IPS-NIHi7 (cell line): ENCODE results near the gene ZC3HAV1L.
"Not testable (repeated sequence)": the region's sequence is repeated elsewhere in the genome, so short reads cannot be mapped to it uniquely, and the experiment has no call there.

Source experiments
- DNase-seq: peaks from one replicate; pipeline ENCODE4 v3.0.0; 2012; ENCODE audit warnings: mixed read lengths; ENCODE audit errors: extremely low spot score

Gene ZC3HAV1L

DNA sequence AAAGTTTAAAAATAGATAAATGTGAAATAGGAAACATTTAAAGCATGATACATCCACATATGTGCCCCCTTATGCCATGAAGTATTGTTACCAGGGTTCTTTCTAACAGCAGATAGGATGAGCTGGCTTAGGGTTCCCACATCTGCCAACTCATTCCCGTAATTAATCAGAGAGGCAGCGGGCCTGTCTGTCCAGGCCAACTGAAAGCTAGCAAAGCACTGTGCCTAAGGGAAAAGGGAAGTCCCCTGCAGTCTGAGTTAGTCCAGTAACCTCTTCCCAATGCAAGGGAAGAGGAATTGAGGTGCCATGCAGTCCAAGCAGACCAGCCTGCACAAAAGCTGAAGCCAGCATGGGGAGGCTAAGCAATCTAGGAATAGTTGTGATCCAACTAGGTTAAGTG lies 18.3 kb upstream of the ZC3HAV1L start:
- DNase-seq: no peak

DNA sequence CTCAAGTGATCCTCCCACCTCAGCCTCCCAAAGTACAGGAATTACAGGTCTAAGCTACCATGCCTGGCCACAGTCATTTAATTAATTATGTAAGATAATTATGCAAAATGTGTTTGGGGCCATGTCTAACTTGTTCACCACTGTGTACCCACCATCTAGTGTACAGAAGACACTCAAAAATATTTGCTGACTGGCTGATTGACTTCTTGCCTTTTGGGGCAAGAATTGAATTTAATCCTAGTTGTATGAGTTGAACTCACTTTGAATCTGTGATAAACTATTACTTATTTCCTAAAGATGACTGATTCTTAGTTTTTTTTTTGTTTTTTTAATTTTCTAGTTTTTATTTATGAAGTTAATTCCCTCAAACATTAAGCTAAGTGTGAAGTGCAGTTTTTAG lies 15.8 kb upstream of the ZC3HAV1L start:
- no peak for DNase-seq

DNA sequence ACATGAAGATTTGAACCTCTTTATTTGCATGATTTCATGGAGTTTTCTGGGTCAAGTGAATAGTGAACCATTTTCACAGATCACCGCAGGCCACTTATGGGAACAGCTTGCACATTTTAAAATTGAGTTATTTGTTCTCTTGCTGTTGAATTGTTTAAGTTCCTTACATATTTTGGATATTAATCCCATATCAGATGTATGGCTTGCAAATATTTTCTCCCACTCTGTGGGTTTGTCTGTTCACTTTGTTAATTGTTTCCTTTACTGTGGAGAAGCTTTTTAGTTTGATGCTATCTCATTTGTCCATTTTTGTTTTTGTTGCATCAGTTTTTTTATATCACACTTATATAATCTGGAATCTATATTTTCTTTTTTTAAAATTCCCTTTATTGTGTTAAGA lies 14.1 kb upstream of the ZC3HAV1L start:
- no peak for DNase-seq

DNA sequence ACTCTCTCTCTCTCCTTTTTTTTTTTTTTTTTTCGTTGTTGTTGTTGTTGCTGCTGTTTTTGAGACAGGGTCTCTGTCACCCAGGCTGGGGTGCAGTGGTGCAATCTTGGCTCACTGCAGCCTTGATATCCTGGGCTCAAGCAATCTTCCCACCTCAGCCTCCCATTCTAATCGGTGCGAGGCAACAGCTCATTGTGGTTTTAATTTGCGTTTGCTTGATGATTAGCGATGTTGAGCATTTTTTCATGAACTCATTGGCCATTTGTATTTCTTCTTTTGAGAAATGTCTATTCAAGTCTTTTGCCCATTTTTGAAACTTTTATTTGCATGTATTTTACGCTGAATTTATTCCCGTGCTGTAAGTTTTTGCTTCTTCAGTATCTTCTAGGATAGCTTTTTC lies 13.3 kb upstream of the ZC3HAV1L start:
- no peak for DNase-seq

DNA sequence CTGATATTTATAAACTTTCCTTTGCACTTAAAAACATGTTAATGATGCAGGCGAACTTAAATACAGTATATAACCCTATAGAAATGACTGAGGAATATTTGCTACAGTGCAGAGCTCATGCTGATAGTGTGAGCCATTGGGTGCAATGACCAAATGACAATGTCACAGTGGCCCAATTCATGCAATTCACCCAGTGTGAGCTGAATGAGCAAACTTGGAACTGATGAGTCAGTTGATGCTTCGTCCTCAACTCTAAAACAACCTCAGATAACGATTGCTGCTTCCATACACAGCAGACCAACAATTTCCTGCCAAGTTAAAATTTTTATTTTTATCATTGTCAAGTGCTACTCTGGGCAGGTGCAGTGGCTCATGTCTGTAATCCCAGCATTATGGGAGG lies 12.1 kb upstream of the ZC3HAV1L start:
- no peak for DNase-seq

DNA sequence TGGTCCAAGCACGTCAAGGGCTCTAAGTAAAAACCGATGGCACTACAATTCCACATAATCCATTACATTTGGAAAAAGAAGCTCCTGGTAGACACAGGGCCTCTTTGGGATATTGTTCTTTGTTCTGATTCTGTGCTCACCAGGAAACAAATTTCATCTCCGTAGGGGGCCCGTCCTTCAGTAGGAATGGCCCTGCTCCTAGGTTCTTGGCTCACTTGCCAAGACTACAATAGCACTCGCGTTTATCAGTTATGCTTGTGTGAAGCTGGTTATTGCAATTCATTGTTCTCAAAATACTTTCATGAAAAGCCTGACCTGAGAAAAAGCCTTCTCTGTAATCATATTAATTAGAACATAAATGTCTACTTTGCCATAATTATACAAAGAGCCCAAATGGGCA lies 10.3 kb upstream of the ZC3HAV1L start:
- no peak for DNase-seq

DNA sequence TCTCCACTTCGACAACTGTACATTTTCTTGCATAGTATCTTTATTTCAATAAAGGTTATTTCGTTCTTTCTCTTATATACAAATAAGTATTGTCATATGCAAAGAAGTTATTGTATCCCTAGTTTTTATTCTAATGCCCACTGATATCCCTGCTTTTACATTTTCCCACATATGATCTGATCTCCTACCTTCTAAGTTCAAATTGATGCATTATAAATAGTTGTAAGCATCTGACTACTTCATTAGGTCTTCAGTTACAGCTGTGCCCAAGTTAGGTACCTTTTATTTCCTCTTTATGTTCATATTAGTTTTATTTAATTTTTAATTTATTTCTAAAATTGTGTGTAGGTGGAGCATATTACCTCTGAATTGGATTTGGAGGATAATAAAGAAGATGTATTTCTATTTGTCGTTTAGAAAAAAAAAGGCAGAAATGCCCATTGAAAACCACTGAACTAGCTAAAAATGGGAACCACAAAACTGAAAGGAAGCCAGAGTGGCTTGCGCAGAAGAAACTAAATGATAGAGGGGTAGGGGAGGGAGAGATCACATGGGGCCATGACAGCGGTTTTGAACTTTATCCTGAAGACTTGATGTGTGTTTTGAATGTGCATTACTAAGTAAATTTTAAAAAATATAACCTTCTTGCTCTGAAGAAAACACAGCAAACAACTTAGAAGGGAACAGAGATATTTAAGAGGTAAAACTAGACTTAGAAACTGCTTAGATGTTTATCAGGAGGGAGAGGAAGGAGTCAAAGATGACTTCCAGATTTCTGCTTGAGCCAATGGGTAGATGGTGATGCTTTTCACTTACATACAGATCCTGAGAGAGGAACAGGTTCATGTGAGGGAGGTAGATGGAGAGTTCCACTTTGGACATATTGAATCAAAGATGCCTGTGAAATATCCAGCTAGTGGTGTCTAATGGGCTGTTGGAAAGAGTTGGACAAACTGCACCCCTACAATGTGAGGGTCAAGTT lies 9.3 kb upstream of the ZC3HAV1L start:
- no peak for DNase-seq

DNA sequence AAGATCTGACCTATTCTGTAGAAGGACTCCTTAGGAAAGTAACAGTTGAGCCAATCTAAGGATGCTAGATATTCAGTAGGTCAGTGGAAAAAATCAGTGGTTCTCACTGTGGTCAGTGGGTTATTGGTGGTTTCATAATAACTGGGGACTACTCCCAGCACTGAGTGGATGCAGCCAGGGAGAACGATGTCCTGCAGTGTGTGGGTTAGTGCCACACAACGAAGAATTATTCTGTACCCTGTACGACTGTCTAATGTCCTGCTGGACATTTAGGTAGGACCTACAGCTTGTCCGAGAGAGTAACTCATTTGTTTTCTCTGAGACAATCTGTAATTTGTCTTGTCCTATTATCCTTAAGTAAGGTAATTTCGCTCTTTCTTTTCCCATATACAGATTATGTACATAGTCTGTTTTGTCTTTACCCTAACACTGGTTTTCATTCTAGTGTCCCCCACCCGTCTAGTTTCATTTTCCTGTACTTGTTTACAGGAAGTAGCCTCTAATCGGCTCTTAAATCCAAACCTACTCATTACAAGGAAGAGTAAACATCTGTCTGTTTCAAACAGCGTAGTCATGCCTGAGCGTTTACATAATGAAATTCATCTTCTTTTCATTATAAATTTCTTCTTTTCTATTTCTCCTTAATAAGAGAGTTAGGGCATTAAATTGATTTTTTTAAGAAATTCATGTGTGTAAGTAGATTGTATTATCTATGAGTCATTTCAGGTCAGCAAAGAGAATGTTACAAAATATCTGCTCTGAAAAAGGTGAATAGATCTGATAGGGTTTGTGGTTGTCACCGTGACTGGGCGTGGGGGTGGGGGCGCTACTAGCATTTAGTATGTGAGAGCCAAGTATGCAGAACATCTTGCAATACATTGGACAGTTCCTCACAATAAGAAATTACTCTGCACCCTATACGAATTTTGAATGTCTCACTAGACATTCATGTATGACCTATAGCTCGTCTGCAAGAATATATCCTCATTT lies 8.3 kb upstream of the ZC3HAV1L start:
- no peak for DNase-seq

DNA sequence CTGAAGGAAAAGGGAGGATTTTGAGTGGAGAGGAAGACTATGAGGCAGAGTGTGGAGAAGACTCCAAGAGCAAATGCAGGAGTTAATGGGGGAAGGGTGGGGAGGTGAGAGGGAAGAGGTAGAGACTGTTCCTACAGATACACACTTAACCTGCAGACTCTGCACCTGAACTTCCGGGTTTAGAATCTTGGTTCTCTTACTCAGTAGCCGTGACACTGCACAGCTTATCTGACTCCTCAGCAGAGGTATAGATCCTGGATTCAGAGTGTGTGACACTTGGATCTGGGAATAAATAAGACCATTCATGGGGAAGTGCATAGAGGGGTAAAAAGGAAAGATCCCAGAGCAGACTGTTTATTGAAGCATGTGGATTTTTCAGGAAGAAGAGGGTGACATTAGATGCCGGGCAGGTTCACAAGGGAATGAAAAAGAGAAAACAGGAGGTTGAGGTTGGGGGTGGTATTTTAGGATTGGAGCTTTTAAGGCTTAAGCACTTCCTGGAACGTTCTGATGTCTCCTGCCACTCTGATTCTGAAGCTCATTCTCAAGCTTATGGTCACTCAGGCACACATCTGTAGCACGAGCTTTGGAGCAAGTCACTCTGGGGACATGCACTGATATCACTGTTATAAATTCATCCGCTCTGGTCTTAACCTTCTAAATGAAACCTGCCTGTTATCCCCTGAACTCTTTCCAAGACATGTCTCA lies 5.7 kb upstream of the ZC3HAV1L start:
- DNase-seq: no peak

DNA sequence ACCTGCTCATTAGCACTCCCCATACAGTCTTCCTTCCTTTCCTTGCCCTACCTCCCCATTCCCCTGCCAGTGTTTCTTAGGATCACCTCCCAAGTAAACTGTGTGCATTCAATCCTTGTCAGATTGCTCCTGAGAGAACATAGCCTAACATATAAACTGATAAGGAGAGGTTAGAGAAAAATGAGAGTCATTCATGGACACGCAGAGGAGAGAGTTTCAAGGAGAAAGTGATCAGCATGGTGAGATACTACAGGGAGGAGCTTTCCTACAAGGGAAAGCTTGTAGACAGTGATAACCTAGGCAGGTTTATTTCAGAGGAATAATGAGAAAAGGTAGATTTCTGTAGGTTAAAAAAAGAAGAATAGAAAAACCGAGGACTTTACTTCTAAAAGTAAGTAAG lies 2.8 kb upstream of the ZC3HAV1L start:
- no peak for DNase-seq

DNA sequence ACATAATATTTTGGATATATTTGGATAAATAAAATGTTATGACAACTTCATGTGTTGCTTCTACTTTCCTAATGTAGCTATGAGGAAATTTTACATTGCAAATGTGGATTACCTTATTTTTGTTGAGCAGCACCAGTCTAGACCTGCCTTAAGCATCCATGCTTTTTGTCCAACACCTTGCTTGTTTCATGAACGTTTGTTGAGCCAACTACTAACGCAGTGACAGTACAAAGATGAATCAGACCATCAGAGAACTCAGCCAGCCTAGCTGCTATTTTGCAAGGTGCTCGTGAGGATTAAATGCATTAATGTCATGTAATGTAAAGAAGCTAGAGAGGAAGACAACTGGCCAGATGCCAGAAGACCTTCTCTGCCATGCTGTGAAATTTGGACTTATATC lies 1.1 kb upstream of the ZC3HAV1L start:
- DNase-seq: no peak

DNA sequence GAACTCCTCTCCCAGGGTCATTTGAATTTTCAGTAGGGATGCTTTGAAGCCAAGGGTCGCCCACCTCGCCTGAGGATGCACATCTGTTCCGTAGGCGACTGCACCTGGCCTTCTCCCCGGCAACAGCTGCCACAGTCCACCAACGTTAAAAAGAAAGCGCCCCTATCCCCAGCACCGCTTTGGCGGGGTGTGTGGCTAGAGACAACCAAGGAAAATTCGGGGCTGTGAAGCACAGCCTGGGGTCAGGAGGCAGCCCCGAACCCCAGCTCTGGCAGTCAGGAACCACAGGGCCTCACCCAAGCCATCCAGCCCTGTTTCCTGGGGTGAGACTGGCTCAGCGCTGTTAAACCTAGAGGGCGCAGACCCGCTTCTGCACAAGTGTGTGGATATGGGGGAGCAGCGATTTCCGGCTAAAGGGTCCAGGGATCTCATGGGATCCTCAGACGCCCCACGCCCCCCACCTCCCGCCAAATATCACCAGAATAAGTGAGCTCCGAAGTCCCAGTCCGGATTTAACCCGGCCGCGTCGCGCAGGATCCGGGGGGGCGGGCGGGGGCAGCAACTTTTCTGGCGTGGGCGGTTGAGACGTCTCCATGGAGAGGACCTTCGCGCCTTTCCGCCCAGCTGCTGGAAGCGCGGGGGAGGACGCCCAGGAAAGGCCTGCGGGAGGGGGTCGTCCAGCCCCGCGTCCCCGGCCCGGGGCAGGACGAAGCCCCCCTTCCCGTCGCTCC lies 822 bp downstream of the ZC3HAV1L start:
- DNase-seq: peak; percentile 44

DNA sequence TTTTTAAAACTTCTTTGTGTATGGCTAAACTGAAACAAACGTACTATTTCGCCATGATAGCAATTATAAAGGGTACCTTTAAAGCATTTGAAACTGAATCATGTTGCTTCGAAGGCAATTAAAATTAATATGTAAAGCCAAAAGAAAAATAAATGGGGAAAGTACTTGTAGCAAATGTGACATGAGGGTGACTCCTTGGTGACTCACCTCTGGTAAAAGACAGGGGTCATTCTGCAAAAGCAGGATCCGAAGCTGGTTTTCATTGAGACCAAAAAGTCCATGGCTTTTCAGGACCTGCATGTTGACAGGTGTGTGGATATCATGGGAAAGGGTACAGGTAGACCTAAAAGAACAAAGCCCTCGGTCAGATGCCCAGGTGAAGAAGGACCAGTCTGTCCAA lies 1.5 kb downstream of the ZC3HAV1L start:
- DNase-seq: no peak

DNA sequence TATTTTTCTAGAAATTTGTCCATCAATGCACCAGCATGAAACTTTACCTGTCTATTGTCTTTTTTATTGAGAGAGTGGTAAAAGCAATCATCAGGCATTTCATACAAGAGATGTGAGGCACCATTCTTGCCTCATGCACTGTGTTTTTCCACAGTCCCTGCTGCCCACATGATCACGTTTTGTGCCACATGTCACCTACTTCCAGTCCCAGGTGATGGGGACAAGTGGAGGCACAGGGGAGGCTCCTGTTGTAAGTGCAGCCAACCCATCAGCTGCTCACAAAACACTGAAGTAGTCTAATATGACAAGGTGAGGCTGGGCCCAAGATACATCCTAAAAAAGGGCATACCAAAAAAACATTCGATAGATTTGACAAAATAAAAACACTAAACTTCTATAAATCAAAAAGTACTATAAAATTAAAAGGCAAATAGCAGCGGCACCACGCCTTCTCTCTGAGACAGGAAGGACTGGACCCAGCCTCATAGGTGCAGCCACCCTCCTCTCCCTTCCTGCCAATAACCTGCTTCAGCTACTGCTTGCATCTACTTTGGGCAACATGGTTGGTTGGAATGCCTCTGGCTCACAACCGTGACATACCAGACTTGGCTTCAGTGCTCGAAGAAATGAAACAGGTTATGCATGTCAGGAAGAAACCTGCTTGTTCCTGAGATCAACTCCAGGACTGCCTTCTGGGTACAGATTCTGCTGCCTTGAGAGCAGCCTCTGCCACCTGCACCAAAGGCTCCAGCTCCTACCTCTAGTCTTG lies 2.3 kb downstream of the ZC3HAV1L start:
- DNase-seq: no peak

DNA sequence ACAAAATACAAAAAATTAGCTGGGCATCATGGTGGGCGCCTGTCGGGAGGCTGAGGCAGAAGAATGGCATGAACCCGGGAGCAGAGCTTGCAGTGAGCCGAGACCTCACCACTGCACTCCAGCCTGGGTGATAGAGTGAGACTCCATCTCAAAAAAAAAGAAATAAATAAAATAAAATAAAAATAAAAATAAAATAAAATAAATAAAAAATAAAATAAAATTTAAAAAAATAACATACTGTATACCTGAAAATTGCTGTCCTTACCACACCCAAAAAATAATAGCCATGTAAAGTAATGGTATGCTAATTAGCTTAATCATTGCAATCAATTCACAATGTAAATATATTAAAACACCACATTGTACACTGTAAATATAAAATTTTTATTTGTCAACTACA lies 3.4 kb downstream of the ZC3HAV1L start:
- DNase-seq: no peak

DNA sequence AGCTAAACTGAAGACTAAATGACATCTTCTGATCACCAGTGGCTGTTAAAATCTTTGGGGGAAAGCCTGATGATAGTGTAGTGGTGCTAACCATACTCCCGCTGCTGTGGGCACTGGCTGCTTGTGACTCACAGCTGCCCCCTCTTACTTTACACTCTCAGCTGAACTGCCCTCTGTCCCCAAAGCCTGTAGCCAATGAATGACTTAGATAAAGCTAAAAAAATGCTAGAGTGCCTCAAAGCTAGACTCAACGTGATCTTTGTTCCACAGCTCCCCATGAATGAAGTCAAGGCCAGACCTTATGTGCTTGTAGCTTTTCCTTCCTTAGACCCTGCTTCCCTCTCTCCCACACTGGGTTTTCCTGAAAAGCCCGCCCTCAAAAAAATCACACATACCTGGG lies 6.5 kb downstream of the ZC3HAV1L start:
- no peak for DNase-seq

DNA sequence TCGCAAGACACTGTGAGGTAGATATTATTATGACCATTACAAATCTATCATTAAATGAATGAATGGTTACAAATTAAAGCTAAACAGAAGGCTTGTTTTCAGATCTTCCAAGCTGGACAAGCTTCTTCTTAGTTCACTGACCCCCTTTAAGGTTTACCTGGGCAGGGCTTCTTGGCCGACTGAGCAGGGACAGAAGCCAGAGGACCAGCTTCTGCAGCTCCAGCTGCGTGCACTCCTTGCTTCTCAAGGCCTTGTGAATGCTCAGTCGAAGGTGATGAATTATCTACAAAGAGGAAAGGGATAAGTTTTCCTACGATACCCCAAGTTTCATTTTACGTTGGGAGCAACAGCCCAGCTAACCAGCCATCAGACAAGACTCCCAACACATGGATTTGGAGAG lies 9.3 kb downstream of the ZC3HAV1L start:
- no peak for DNase-seq

DNA sequence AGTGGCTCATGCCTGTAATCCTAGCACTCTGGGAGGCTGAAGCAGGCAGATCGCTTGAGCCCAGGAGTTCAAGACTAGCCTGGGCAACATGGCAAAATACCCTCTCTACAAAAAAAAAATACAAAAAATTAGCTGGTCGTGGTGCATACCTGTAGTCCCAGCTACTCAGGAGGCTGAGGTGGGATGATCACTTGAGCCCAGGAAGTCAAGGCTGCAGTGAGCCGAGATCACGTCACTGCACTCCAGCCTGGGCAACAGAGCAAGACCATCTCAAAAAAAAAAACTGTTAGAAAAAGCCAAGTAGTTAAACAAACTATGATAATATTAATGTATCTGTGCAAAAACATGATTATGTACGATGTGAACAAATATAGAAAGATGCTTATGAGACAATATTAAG lies 10.0 kb downstream of the ZC3HAV1L start:
- not testable (repeated sequence) for DNase-seq

DNA sequence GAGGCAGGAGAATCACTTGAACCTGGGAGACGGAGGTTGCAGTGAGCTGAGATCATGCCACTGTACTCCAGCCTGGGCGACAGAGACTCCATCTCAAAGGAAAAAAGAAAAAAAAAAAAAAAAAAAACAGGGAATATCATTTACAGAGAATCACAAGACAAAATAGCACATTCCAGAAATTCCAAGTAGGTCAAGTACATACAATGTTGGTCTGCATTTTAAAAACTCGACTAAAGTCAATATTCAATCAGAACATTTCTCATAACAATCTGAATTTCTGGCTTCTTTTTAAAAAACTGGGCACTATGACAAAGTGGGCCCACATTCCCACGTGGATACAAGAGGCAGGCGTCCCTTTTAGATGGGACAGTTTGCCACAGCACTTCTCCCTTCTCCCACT lies 12.8 kb downstream of the ZC3HAV1L start:
- no peak for DNase-seq

DNA sequence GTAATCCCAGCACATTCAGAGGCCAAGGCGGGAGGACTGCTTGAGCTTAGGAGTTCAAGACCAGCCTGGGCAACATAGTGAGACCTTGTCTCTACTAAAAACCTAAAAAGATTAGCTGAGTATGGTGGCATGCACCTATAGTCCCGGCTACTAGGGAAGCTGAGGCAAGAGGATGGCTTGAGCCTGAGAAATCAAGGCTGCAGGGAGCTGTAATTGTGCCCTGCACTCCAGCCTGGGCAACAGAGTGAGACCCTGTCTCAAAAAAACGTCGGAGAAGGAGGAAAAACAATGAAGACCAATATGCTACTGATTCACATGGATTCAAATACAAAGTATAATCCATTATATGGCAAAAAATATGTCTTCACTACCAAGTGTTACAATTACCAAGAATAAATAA lies 13.6 kb downstream of the ZC3HAV1L start:
- no peak for DNase-seq
